Head of caudate nucleus (tissue), 42 donors: Measurements from ENCODE around the gene HYAL2.
"Not testable (repeated sequence)": the region's sequence is repeated elsewhere in the genome, so short reads cannot be mapped to it uniquely, and the experiment has no call there.

Source experiments
- DNase-seq, 42 donors: peaks; one replicate each; pipeline versions ENCODE4 v3.0.0 to v3.0.0-alpha.2; 2020 to 2021; ENCODE audit warnings: mixed read lengths in 7 of 42
- intact Hi-C: fragments of 100-400 bp; cut with DNase I; formaldehyde crosslinking; loops from one replicate; pipeline ENCODE4 v1.15.0; 2022

Gene HYAL2

GRCh38 chr3:50286322-50287227 lies 36.0 kb downstream of the HYAL2 start:
- peak in 1 of 42 donors; percentile 12 for DNase-seq

GRCh38 chr3:50284121-50284520 lies 38.4 kb downstream of the HYAL2 start:
- DNase-seq, intact Hi-C loops: not testable (repeated sequence)

More at GRCh38 chr3:50286322-50287227, 36.0 kb downstream of the HYAL2 start:
- intact Hi-C loops, result no loop called here

- intact Hi-C loops, result loop anchor here (5.0 to 10.0 kb wide), 3 partner anchors 45 to 165 kb away; partner anchors contain the start of genes GNAT1, HYAL2 and TUSC2
- no peak for DNase-seq
Observed at GRCh38 chr3:50279255-50280016, 43.1 kb downstream of the HYAL2 start.

GRCh38 chr3:50278880-50279224 lies 43.7 kb downstream of the HYAL2 start, which contains the start of gene LSMEM2:
TSS of gene LSMEM2 (plus strand) at chr3:50279087. CDS start at chr3:50279114, 27 bp downstream.
- peak in 9 of 42 donors; percentile 39 to 71 (median 55) for DNase-seq
- intact Hi-C loops, result loop anchor here (5.0 to 10.0 kb wide), 3 partner anchors 46 to 164 kb away; partner anchors contain the start of genes GNAT1, HYAL2 and TUSC2

- intact Hi-C loops, result loop anchor here (5.0 to 10.0 kb wide), 3 partner anchors 46 to 164 kb away; partner anchors contain the start of genes GNAT1, HYAL2 and TUSC2
- DNase-seq, result peak in 12 of 42 donors; percentile 28 to 80 (median 60)
Observed at GRCh38 chr3:50278123-50278879, 44.2 kb downstream of the HYAL2 start.

GRCh38 chr3:50276762-50277101 lies 45.8 kb downstream of the HYAL2 start:
- intact Hi-C loops, result loop anchor here (5.0 to 10.0 kb wide), 3 partner anchors 48 to 162 kb away; partner anchors contain the start of genes GNAT1, HYAL2 and TUSC2
- peak in 1 of 42 donors; percentile 14 for DNase-seq

GRCh38 chr3:50275996-50276761 lies 46.4 kb downstream of the HYAL2 start:
- peak in 2 of 42 donors; percentile 13 to 19 for DNase-seq
- intact Hi-C loops, result loop anchor here (5.0 to 10.0 kb wide), 3 partner anchors 49 to 161 kb away; partner anchors contain the start of genes GNAT1, HYAL2 and TUSC2

- DNase-seq, result peak in 2 of 42 donors; percentile 14 to 17
- intact Hi-C loops, result loop anchor here (5.0 to 10.0 kb wide), 3 partner anchors 49 to 161 kb away; partner anchors contain the start of genes GNAT1, HYAL2 and TUSC2
Observed at GRCh38 chr3:50275141-50275995, 47.2 kb downstream of the HYAL2 start.

- intact Hi-C loops, result loop anchor here (5.0 to 10.0 kb wide), 3 partner anchors 50 to 160 kb away; partner anchors contain the start of genes GNAT1, HYAL2 and TUSC2
- peak in 34 of 42 donors; percentile 42 to 85 (median 67) for DNase-seq
Observed at GRCh38 chr3:50274371-50275104, 48.0 kb downstream of the HYAL2 start.

- peak in 1 of 42 donors; percentile 17 for DNase-seq
- intact Hi-C loops, result loop anchor here (2.0 to 10.0 kb wide), 3 partner anchors 47 to 159 kb away; partner anchors contain the start of genes HYAL2 and TUSC2
Observed at GRCh38 chr3:50273689-50274065, 48.9 kb downstream of the HYAL2 start.

- intact Hi-C loops, result loop anchor here (2.0 to 10.0 kb wide), 3 partner anchors 46 to 158 kb away; partner anchors contain the start of genes HYAL2 and TUSC2
- peak; percentile 77 to 97 (median 90) for DNase-seq
Observed at GRCh38 chr3:50272911-50273688, 49.4 kb downstream of the HYAL2 start.

- intact Hi-C loops, result loop anchor here (2.0 to 10.0 kb wide), 3 partner anchors 46 to 158 kb away; partner anchors contain the start of genes HYAL2 and TUSC2
- DNase-seq, result peak in 1 of 42 donors; percentile 14
Observed at GRCh38 chr3:50272538-50272910, 50.0 kb downstream of the HYAL2 start.

GRCh38 chr3:50271314-50271936 lies 51.1 kb downstream of the HYAL2 start:
- intact Hi-C loops, result loop anchor here (10.0 kb wide), 2 partner anchors 53 to 157 kb away; partner anchors contain the start of genes HYAL2 and TUSC2
- DNase-seq, result no peak
